Measurements from ENCODE around the gene PERCC1.

PERCC1 gene

DNA sequence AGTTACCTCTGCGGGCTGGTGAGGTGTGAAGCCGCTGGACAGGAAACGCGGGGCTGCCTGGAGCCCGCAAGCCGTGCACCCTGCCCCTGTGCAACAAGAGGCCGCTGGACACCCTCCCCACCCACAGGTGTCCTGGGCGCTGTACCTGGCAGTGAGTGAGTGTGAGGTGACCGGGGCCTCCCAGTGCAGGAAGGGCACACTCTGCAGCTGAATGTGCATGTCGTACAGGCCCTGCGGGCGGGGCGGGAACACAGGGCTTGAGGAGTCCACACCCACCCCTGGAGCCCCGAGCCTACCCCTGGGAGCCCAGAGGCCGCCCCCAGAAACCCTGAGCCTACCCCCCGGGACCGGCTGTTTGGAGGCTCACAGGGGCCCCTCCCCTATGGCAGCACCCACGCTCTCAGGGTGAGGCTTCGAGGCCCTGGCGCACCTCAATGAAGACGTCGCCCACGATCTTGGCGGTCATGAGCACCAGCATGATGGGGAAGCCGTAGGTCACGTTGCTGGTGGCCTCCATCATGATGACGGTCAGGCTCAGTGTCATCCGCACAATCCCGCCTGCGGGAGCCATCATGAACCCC, 17.7 kb downstream of the PERCC1 start:
- peaks cover 48% of the 10 kb centered on the region for H3K36me3 ChIP-seq (ENCODE audit: control insufficient read depth, insufficient read depth, low read length)
- no peak overlapping the region for H3K9ac ChIP-seq (ENCODE audit: low read depth, low read length)
- no peaks in the 10 kb centered on the region for H3K27me3 ChIP-seq (ENCODE audit: control insufficient read depth, insufficient read depth, low read length)

DNA sequence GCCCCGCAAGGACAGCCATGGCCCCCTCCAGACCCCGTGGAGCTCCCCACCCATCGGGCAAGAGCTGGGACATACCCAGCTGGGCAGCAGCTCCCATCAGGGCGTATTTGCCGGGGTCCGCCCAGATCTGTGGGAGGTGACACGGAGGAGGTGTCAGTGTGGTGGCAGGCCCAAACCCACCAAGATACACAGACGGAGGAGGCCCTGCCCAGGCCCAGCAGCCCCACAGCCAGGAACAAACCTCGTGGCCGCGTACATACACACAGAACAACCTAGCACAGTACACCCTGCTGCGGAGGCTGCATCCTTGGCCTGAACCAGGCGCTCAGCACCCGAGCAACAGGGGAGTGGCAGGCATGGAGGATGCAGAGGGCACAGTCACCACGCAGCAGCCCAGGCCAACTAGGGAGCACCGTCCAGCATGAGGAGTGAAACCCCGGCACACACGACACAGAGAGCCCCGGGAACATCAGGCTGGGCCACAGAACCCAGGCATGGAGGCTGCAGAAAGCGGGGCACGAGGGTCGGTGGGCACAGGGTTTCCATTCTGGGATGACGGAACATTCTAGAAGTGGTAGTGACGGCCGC, 18.4 kb downstream of the PERCC1 start:
- no peak overlapping the region for H3K9ac ChIP-seq (ENCODE audit: low read depth, low read length)
- no peaks in the 10 kb centered on the region for H3K27me3 ChIP-seq (ENCODE audit: control insufficient read depth, insufficient read depth, low read length)
- peaks cover 49% of the 10 kb centered on the region for H3K36me3 ChIP-seq (ENCODE audit: control insufficient read depth, insufficient read depth, low read length)
- H3K4me1 ChIP-seq (ENCODE audit: control insufficient read depth, insufficient read depth, low read length), result no peaks in the 10 kb centered on the region
- no peak overlapping the region for H3K4me3 ChIP-seq (ENCODE audit: low read depth, low read length)
- no peaks in the 10 kb centered on the region for H3K9me3 ChIP-seq (ENCODE audit: control insufficient read depth, insufficient read depth, low read length)

More for the DNA sequence above, 17.7 kb downstream of the PERCC1 start:
- Histone ChIP-seq H3K4me3 (ENCODE audit: low read depth, low read length) (no peak overlapping the region), H3K9me3 (ENCODE audit: control insufficient read depth, insufficient read depth, low read length) (no peaks in the 10 kb centered on the region), H3K4me1 (ENCODE audit: control insufficient read depth, insufficient read depth, low read length) (no peaks in the 10 kb centered on the region)

DNA sequence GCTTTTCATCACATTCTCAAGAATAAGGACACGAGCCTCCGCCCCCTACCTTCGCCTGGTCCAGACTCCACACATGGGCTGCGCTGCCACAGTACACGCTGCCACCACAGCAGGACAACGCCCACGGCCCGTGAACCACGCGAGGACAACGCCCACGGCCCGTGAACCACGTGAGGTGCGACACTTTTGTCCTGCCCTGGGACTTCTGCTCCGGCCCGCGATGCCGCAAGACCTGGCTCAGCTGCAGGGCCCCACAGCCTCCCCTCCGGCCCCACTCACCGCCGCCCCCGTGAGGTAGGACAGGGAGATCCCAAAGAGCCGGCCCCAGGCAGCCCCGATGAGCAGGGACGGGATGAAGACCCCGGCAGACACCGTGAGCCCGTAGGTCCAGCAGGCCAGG, 19.3 kb downstream of the PERCC1 start:
- H3K4me3 ChIP-seq (ENCODE audit: low read depth, low read length), result no peak overlapping the region
- no peak overlapping the region for H3K9ac ChIP-seq (ENCODE audit: low read depth, low read length)
- H3K27me3 ChIP-seq (ENCODE audit: control insufficient read depth, insufficient read depth, low read length), result no peaks in the 10 kb centered on the region
- peaks cover 56% of the 10 kb centered on the region for H3K36me3 ChIP-seq (ENCODE audit: control insufficient read depth, insufficient read depth, low read length)
- H3K9me3 ChIP-seq (ENCODE audit: control insufficient read depth, insufficient read depth, low read length), result no peaks in the 10 kb centered on the region
- H3K4me1 ChIP-seq (ENCODE audit: control insufficient read depth, insufficient read depth, low read length), result no peaks in the 10 kb centered on the region

DNA sequence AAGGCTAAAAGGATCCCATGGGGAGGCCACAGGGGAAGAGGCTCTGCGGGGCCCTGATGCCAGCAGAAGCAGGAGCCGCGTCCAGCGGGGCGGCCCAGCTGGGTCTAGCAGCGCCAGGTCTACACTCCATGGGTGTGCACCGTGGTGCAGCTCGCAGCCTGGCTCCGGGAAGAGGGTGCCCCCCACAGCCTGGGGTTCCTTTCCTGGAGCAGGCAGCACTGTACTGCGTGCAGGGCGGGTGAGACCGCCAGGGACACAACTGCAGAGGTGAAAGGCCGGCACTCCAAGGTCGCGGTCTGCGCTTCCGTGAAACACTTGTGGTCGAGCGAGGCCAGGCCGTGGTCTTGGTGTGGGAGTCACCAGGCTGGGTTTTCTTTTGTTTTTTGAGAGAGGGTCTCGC, 20.0 kb downstream of the PERCC1 start:
- H3K4me1 ChIP-seq (ENCODE audit: control insufficient read depth, insufficient read depth, low read length), result no peaks in the 10 kb centered on the region
- H3K9ac ChIP-seq (ENCODE audit: low read depth, low read length), result no peak overlapping the region
- H3K27me3 ChIP-seq (ENCODE audit: control insufficient read depth, insufficient read depth, low read length), result no peaks in the 10 kb centered on the region
- peaks cover 58% of the 10 kb centered on the region for H3K36me3 ChIP-seq (ENCODE audit: control insufficient read depth, insufficient read depth, low read length)
- no peak overlapping the region for H3K4me3 ChIP-seq (ENCODE audit: low read depth, low read length)
- H3K9me3 ChIP-seq (ENCODE audit: control insufficient read depth, insufficient read depth, low read length), result no peaks in the 10 kb centered on the region

DNA sequence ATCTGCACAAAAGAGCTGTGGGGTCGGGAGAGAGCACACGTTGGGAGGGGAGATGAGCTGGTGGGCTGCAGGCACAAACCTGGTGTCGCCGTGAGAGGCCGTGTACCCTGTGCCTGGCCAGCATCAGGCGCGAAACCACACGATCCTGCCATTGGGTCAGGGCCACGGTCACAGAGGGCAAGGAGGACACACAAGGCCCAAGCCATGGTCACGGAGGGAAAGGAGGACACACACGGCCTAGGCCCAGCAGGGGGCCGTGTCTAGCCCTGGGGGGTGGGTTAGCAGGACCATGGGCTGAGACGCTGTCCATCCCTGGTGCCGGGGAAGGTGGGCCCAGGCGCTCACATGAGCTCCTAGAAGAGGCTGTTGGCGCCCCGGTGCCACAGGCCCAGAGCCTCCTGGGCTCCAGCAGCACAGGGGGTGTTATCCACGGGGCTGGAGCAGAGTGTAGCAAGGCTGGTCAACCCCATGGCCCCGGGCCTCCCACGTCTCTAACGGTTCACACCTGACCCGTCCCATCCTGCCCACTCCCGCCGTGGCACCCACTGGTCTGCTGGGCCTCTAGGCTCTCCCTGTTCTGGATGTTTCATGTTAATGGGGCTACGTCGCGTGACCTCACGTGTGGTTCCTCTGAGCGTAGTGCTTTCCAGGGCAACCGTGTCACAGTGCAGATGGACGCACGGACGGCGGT, 21.0 kb downstream of the PERCC1 start:
- Histone ChIP-seq H3K36me3 (ENCODE audit: control insufficient read depth, insufficient read depth, low read length) (peaks cover 55% of the 10 kb centered on the region), H3K4me1 (ENCODE audit: control insufficient read depth, insufficient read depth, low read length) (no peaks in the 10 kb centered on the region)

DNA sequence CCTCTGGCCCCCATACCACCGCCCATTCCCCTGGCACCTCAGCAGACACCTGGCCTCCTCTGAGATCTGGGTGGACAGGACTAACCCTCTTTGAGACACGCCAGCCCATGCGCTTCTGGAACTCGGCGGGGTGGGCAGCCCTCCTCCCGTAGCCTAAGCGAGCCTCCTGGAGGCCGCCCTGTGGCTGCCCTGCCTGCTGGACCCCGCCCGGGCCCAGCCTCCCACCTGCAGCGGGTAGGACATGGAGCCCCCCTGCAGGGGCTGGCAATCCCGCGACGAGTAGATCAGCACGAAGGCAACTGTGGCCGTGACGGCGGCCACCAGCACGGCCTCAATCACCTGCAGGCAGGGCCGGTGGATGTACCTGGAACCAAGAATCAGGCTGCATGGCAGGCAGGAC, 21.7 kb downstream of the PERCC1 start:
- H3K4me3 ChIP-seq (ENCODE audit: low read depth, low read length), result no peak overlapping the region
- no peaks in the 10 kb centered on the region for H3K9me3 ChIP-seq (ENCODE audit: control insufficient read depth, insufficient read depth, low read length)
- H3K36me3 ChIP-seq (ENCODE audit: control insufficient read depth, insufficient read depth, low read length), result peaks cover 51% of the 10 kb centered on the region
- no peaks in the 10 kb centered on the region for H3K4me1 ChIP-seq (ENCODE audit: control insufficient read depth, insufficient read depth, low read length)
- no peaks in the 10 kb centered on the region for H3K27me3 ChIP-seq (ENCODE audit: control insufficient read depth, insufficient read depth, low read length)
- no peak overlapping the region for H3K9ac ChIP-seq (ENCODE audit: low read depth, low read length)

More for the DNA sequence above, 21.0 kb downstream of the PERCC1 start:
- Histone ChIP-seq H3K4me3 (ENCODE audit: low read depth, low read length) (no peak overlapping the region), H3K27me3 (ENCODE audit: control insufficient read depth, insufficient read depth, low read length) (no peaks in the 10 kb centered on the region), H3K9ac (ENCODE audit: low read depth, low read length) (no peak overlapping the region), H3K9me3 (ENCODE audit: control insufficient read depth, insufficient read depth, low read length) (no peaks in the 10 kb centered on the region)

DNA sequence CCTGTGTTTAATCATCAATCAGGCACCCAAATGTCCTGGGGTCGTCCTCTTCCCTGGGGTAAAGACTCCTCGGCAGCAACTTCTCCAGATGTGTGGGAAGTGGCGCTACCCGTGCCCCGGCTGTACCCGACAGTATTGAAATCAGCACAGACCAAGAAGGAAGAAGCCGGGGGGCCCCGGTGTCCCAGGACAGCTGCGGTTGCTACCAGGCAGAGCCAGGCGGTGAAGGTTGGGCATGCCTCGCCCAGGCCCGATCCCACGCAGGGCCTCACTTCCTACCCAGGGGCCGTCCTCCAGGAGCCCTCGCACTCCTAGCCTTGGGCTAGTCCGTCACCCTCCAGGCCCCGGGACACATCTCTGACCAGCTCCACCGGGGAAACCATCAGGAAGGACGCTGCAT, 22.4 kb downstream of the PERCC1 start:
- Histone ChIP-seq H3K4me1 (ENCODE audit: control insufficient read depth, insufficient read depth, low read length) (no peaks in the 10 kb centered on the region), H3K36me3 (ENCODE audit: control insufficient read depth, insufficient read depth, low read length) (peaks cover 46% of the 10 kb centered on the region)

DNA sequence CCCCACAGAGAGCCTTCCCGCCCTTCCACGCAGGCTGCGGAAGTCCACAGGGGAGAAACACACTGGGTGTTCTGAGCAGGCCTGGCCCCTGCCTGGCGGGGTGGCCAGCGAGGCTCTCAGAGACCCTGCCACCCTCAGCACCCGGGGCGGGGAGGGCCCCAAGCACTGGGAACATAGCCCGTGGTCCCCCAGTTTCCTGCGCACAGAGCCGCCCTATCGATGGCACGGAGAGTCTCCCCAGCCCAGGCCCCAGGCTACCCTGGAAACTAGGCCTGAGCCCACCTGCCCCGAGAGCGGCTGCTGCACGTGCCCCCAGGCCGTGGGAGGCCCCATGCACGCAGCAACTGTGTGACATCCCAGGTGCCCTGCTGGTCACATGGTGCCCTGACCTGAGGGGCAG, 23.7 kb downstream of the PERCC1 start:
- H3K27me3 ChIP-seq (ENCODE audit: control insufficient read depth, insufficient read depth, low read length), result no peaks in the 10 kb centered on the region
- H3K9me3 ChIP-seq (ENCODE audit: control insufficient read depth, insufficient read depth, low read length), result no peaks in the 10 kb centered on the region
- peaks cover 51% of the 10 kb centered on the region for H3K36me3 ChIP-seq (ENCODE audit: control insufficient read depth, insufficient read depth, low read length)
- no peak overlapping the region for H3K4me3 ChIP-seq (ENCODE audit: low read depth, low read length)
- no peaks in the 10 kb centered on the region for H3K4me1 ChIP-seq (ENCODE audit: control insufficient read depth, insufficient read depth, low read length)
- H3K9ac ChIP-seq (ENCODE audit: low read depth, low read length), result no peak overlapping the region

More for the DNA sequence above, 22.4 kb downstream of the PERCC1 start:
- Histone ChIP-seq H3K27me3 (ENCODE audit: control insufficient read depth, insufficient read depth, low read length) (no peaks in the 10 kb centered on the region), H3K4me3 (ENCODE audit: low read depth, low read length) (no peak overlapping the region), H3K9me3 (ENCODE audit: control insufficient read depth, insufficient read depth, low read length) (no peaks in the 10 kb centered on the region), H3K9ac (ENCODE audit: low read depth, low read length) (no peak overlapping the region)

DNA sequence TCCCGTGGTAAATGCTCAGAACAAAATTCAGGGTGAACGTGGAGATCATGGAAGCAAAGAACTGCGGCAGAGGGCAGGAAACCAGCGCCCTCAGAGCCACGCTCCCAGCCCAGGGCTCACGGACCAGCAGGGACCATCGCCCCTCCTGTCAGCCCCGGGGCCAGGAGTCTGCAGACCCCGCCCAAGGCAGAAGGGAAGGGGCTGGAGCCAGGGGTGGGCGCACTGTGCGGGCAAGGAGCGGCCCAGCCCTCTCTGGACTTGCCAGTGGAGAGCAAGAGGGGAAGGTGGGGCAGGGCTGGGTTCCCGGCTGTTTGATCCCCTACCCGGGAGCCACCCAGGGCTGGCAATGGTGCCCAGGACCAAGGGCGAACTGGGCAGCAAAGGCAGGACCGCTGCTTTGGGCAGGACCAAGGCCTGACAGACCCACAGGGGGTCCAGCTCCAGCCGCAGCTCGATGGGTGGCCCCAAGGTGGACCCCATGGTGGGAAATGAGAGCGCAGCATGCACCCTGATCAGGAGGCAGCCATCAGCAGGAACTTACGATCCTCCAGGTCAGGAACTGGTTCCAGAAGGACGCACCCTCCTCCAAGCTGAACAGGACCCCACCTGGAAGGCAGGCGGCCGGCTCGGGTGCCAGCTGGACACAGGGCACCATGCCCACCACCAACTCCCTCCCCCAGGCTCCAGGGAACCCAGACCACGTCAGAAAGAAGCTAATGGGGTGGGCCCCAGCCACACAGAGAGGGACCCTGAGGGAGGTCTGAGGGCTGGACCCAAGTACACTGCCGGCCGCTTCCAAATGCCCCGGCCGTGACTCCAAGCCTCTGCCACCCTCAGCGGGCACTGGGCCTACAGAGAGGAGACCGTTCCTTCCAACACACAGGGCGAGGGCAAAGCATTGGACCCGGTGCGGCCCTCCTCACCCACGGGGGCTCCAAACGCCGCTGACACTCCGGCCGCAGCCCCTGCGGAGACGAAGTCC, 24.6 kb downstream of the PERCC1 start:
- Histone ChIP-seq H3K4me1 (ENCODE audit: control insufficient read depth, insufficient read depth, low read length) (no peaks in the 10 kb centered on the region), H3K9me3 (ENCODE audit: control insufficient read depth, insufficient read depth, low read length) (no peaks in the 10 kb centered on the region), H3K4me3 (ENCODE audit: low read depth, low read length) (no peak overlapping the region), H3K36me3 (ENCODE audit: control insufficient read depth, insufficient read depth, low read length) (peaks cover 51% of the 10 kb centered on the region), H3K27me3 (ENCODE audit: control insufficient read depth, insufficient read depth, low read length) (no peaks in the 10 kb centered on the region), H3K9ac (ENCODE audit: low read depth, low read length) (no peak overlapping the region)

DNA sequence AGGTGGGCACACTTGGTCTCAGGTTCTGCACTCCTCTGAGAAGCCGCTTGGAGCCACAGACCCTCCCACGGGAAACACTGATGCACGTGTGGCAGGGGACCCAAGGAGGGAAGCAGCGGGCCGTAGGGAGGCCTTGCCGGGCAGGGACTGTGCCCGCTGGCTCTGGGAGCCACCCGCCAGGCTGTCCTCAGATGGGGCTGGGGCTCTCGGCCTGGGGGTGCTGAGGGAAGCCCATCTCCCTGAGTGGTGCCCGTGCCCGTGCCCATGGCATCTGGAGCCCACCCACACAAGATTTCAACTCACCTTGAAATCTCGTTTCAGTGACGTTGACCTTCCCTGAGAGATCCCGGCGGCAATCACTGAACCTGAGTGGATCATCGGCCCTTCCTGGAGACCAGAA, 26.1 kb downstream of the PERCC1 start:
- Histone ChIP-seq H3K4me3 (ENCODE audit: low read depth, low read length) (no peak overlapping the region), H3K4me1 (ENCODE audit: control insufficient read depth, insufficient read depth, low read length) (no peaks in the 10 kb centered on the region), H3K36me3 (ENCODE audit: control insufficient read depth, insufficient read depth, low read length) (peaks cover 50% of the 10 kb centered on the region), H3K9me3 (ENCODE audit: control insufficient read depth, insufficient read depth, low read length) (no peaks in the 10 kb centered on the region), H3K27me3 (ENCODE audit: control insufficient read depth, insufficient read depth, low read length) (no peaks in the 10 kb centered on the region), H3K9ac (ENCODE audit: low read depth, low read length) (no peak overlapping the region)

DNA sequence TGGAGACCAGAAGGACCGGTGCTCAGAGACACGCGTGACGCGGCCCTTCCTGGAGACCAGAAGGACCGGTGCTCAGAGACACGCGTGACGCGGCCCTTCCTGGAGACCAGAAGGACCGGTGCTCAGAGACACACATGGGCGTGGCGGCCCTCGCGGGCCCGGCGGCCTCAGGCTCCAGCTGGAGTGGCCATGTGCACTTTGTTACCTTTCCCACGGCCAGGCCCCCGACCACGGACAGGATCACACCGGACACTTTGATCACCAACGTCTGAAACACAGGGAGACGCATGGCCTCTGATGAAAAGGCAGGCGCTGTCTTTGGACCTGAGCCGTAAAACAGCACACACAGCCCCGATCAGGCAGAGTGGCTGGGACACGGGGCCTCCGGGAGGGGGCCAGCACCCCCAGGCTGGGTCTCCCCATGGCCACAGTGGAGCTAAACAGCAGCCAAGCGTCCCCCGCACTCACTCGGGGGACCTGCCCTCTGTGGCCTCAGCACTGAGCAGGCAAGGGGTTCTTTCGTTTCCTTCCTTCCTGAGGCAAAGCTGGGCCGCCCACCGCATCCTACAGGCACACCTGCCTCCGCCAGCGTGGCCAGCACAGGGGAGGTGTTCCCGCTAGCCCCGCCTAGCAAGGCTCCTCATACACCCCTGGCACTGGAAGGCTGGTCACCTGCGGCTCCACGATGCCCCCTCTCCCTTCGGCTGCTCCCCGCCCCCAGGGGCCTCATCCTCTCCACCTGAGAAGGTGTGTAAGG, 26.8 kb downstream of the PERCC1 start:
- Histone ChIP-seq H3K9ac (ENCODE audit: low read depth, low read length) (no peak overlapping the region), H3K4me1 (ENCODE audit: control insufficient read depth, insufficient read depth, low read length) (no peaks in the 10 kb centered on the region)

More for the DNA sequence above, 26.8 kb downstream of the PERCC1 start:
- Histone ChIP-seq H3K4me3 (ENCODE audit: low read depth, low read length) (no peak overlapping the region), H3K27me3 (ENCODE audit: control insufficient read depth, insufficient read depth, low read length) (no peaks in the 10 kb centered on the region), H3K36me3 (ENCODE audit: control insufficient read depth, insufficient read depth, low read length) (peaks cover 43% of the 10 kb centered on the region), H3K9me3 (ENCODE audit: control insufficient read depth, insufficient read depth, low read length) (no peaks in the 10 kb centered on the region)
